HepG2 (cell line): ENCODE results near the gene ZFP36L2. TPM values are rescaled to one million over a fixed set of nuclear protein-coding genes. Genes with fewer than 3 reads are reported as not detected.
A peak's percentile ranks its signal among the peaks of the same experiment; 100 is the strongest.

Experiments used
- ATAC-seq: fragments of 200-7000 bp; cut with Tn5 transposase; 3 replicates; pipeline ENCODE4 v1.9.1; 2020; ENCODE audit warnings: mild to moderate bottlenecking, moderate library complexity
- BruUV-seq: library from RNA; stranded (reverse); fragments of 400-500 nt; replicated peaks from 2 replicates; lab custom pipeline; 2021; lab: Mats Ljungman, UMichigan
- CTCF ChIA-PET: fragments of 300-600 bp; formaldehyde crosslinking; extraction: SDS; loops from one replicate; lab custom pipeline; 2021; ENCODE audit warnings: low total read pairs, inconsistent platforms, low intra/inter-chr PET ratio; lab: Yijun Ruan, JAX
- POLR2A ChIA-PET: fragments of 350-600 bp; sonication (Branson Sonifier 250); formaldehyde crosslinking; loops from one replicate; lab custom pipeline; 2020; ENCODE audit warnings: antibody characterized with exemption, inconsistent platforms; lab: Yijun Ruan, JAX
- DNase-seq: peaks from one replicate; pipeline ENCODE4 v3.0.0-alpha.2; 2015; ENCODE audit warnings: low spot score
- FAIRE-seq: peaks from 3 replicates; lab custom pipeline; 2011; peaks lifted over from hg19 to GRCh38; lab: Jason Lieb, UNC
- H2AFZ ChIP-seq: one replicate; pipeline ENCODE4 v1.6.1; 2011; ENCODE audit warnings: low read length, inconsistent platforms
- H3K27ac ChIP-seq: fragments of 300-600 bp; 3 replicates; pipeline ENCODE4 v1.8.0; 2011; ENCODE audit warnings: mixed run types, mild to moderate bottlenecking, mixed read lengths, low read length, inconsistent platforms; ENCODE audit not compliant: insufficient read depth; ENCODE audit errors: extremely low read length
- H3K27me3 ChIP-seq, 2 experiments: fragments of 200-600 bp in 1 of 2; 2 replicates in 1 of 2; 3 replicates in 1 of 2; pipeline versions ENCODE4 v1.6.0 to v1.8.0; 2011; ENCODE audit warnings: low read length in 2 of 2, mild to moderate bottlenecking in 2 of 2, moderate library complexity in 2 of 2, inconsistent platforms in 1 of 2; ENCODE audit not compliant: insufficient read depth in 2 of 2, control insufficient read depth in 1 of 2
- H3K36me3 ChIP-seq, 2 experiments: fragments of 200-600 bp in 1 of 2; replicated peaks in 1 of 2; 2 replicates in 1 of 2; 3 replicates in 1 of 2; pipeline versions ENCODE4 v1.5.1 to v1.8.0; 2011; ENCODE audit warnings: low read length in 2 of 2, inconsistent platforms in 1 of 2; ENCODE audit not compliant: insufficient read depth in 2 of 2, control insufficient read depth in 1 of 2
- H3K4me1 ChIP-seq: 2 replicates; pipeline ENCODE4 v1.5.1; 2012; ENCODE audit warnings: low read length, inconsistent platforms; ENCODE audit not compliant: insufficient read depth
- H3K4me2 ChIP-seq: 2 replicates; pipeline ENCODE4 v1.6.0; 2011; ENCODE audit warnings: low read depth, low read length, inconsistent platforms
- H3K4me3 ChIP-seq, 3 experiments: fragments of 200-600 bp in 1 of 3; sonication (generic), shearing (Covaris generic) in 1 of 3; replicated peaks in 1 of 3; 2 replicates each; pipeline ENCODE4 v1.5.1; 2011 to 2016; ENCODE audit warnings: low read length in 3 of 3, inconsistent platforms in 2 of 3, low read depth in 2 of 3, mild to moderate bottlenecking in 2 of 3, control low read depth in 1 of 3, mixed read lengths in 1 of 3; ENCODE audit not compliant: insufficient read depth in 1 of 3
- H3K79me2 ChIP-seq: one replicate; pipeline ENCODE4 v1.6.1; 2011; ENCODE audit warnings: low read length, inconsistent platforms; ENCODE audit not compliant: insufficient read depth
- H3K9ac ChIP-seq: 2 replicates; pipeline ENCODE4 v1.6.0; 2011; ENCODE audit warnings: mild to moderate bottlenecking, low read depth, low read length, inconsistent platforms; ENCODE audit not compliant: insufficient read depth
- H3K9me3 ChIP-seq: 2 replicates; pipeline ENCODE4 v1.5.1; 2012; ENCODE audit warnings: mild to moderate bottlenecking, low read length
- H4K20me1 ChIP-seq: 2 replicates; pipeline ENCODE4 v1.6.0; 2011; ENCODE audit warnings: inconsistent platforms, mild to moderate bottlenecking, low read length, moderate library complexity; ENCODE audit not compliant: insufficient read depth
- BHLHE40 ChIP-seq: IDR thresholded peaks from 2 replicates; pipeline ENCODE4 v1.6.1; 2011; ENCODE audit warnings: low read length, improper control_type of control experiment
- CBX1 ChIP-seq: IDR thresholded peaks from one replicate; pipeline ENCODE4 v1.6.1; 2016; ENCODE audit warnings: antibody characterized with exemption, low read depth
- CHD2 ChIP-seq: IDR thresholded peaks from 2 replicates; pipeline ENCODE4 v1.6.1; 2011; ENCODE audit warnings: low read depth, low read length, improper control_type of control experiment
- FOXP1 ChIP-seq, 2 experiments: fragments of 450-650 bp in 1 of 2; IDR thresholded peaks; 2 replicates each; pipeline ENCODE4 v1.6.1; 2017 to 2018; ENCODE audit warnings: antibody characterized with exemption in 1 of 2
- GFI1 ChIP-seq: sonication (generic); formaldehyde crosslinking; IDR thresholded peaks from 2 replicates; pipeline ENCODE4 v1.5.0; 2020; ENCODE audit warnings: missing genetic modification reagents, mild to moderate bottlenecking, borderline replicate concordance
- HOXA3 ChIP-seq: sonication (generic); formaldehyde crosslinking; IDR thresholded peaks from 2 replicates; pipeline ENCODE4 v1.5.0; 2020; ENCODE audit warnings: missing genetic modification reagents
- NFE2L1 ChIP-seq: sonication (generic); formaldehyde crosslinking; IDR thresholded peaks from 2 replicates; pipeline ENCODE4 v1.4.0; 2020; ENCODE audit warnings: missing genetic modification reagents, mild to moderate bottlenecking, borderline replicate concordance
- ZC3H4 ChIP-seq: sonication (generic); formaldehyde crosslinking; IDR thresholded peaks from 2 replicates; pipeline ENCODE4 v1.4.0; 2020; ENCODE audit warnings: missing genetic modification reagents, borderline replicate concordance
- ZNF230 ChIP-seq: sonication (generic); formaldehyde crosslinking; IDR thresholded peaks from 2 replicates; pipeline ENCODE4 v1.4.0; 2020; ENCODE audit warnings: mild to moderate bottlenecking, missing genetic modification reagents
- WGBS: methylation state at CpG from one replicate; pipeline ENCODE4 v1.1.6; 2017; ENCODE audit warnings: low lambda C conversion rate; 5-methylcytosine and 5-hydroxymethylcytosine counted together
- in situ Hi-C: cut with HindIII; loops from 2 replicates; pipeline ENCODE4 v1.10.0; 2017; ENCODE audit warnings: low pct_unique_long_range_greater_than_20kb; ENCODE audit not compliant: extremely low pct_ligation_motif_present
- intact Hi-C: fragments of 100-400 bp; cut with micrococcal nuclease; formaldehyde crosslinking; loops from one replicate; pipeline ENCODE4 v1.10.0; 2022; ENCODE audit not compliant: unreplicated experiment
- polyA plus RNA-seq, 8 experiments: library from polyadenylated mRNA; depleted of rRNA in 3 of 8; stranded (reverse) in 7 of 8; unstranded in 1 of 8; fragments of >200 nt; fragmentation: Illumina TruSeq in 4 of 8; extraction: Trizol in 4 of 8; gene quantifications; 2 replicates each; pipeline versions ENCODE4 v1.2.1 to v1.2.3, GENCODE V29; 2011 to 2016; ENCODE audit warnings: low read depth in 4 of 8, missing spikeins in 1 of 8, mixed read lengths in 1 of 8; ENCODE audit not compliant: insufficient read depth in 1 of 8
- total RNA-seq, 5 experiments: library from RNA; depleted of rRNA; stranded (reverse); fragments of >200 nt; fragmentation: Illumina TruSeq; extraction: Trizol; gene quantifications; 2 replicates each; pipeline ENCODE4 v1.2.3, GENCODE V29; 2016; ENCODE audit warnings: low read depth in 1 of 5
- TF ChIP-seq, protein P1 (sequence below): sonication (generic); formaldehyde crosslinking; IDR thresholded peaks from 2 replicates; pipeline ENCODE4 v1.4.0; 2020; ENCODE audit warnings: missing genetic modification reagents, borderline replicate concordance
- TF ChIP-seq, protein P2 (sequence below): sonication (generic); formaldehyde crosslinking; IDR thresholded peaks from 2 replicates; pipeline ENCODE4; 2020; ENCODE audit warnings: missing genetic modification reagents, mild to moderate bottlenecking, borderline replicate concordance
- TF ChIP-seq, protein P3 (sequence below): sonication (generic); formaldehyde crosslinking; IDR thresholded peaks from 2 replicates; pipeline ENCODE4 v1.8.0; 2022; ENCODE audit warnings: missing genetic modification reagents, low read depth, mild to moderate bottlenecking, borderline replicate concordance
- TF ChIP-seq, protein P4 (sequence below): sonication (generic); formaldehyde crosslinking; IDR thresholded peaks from 2 replicates; pipeline ENCODE4 v1.8.0; 2022; ENCODE audit warnings: missing genetic modification reagents, mild to moderate bottlenecking, borderline replicate concordance

The ZFP36L2 gene
- total and polyA plus RNA-seq, 2 of the 13 experiments (the other 11 are each of a cell fraction or from before 2014, with no cell fraction given): 11.2 to 21.8 TPM

DNA sequence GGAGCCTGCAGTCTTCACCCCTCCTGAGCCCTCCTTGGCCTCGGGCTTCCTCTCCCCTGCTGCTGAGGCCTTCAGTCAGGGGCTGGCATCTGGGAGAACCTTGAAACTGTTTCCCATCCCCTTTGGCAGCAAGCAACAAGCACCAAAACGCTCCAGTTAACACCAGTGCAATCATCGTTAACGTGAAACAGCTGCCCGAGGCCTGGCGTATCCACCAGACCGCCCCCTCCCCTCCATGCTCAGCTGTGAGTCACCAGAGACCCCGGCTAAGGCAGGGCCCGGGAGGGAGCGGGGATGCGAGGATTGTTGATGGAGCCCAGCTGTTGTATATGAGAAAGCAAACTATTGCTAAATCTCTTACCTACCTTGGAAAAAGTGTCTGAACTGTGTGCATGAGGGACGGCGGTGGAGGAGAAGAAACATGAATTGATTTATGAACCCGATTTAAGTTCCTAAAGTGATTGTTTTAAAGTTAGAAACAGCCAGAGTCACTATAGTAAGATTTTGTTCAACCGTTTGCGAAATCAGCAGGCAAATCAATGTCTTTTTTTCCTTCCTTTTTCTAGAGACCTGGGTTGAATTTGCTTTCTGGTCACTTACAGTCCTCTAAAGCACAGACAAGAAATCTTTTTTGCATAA is 5.2 kb downstream of the ZFP36L2 start:
- Histone ChIP-seq H3K36me3 (peaks cover 3 to 10% of the 10 kb centered on the region in 2 experiments; a peak in 4 of 5 replicates), H3K79me2 (peaks cover 55% of the 10 kb centered on the region), H3K4me1 (peaks cover 53% of the 10 kb centered on the region), H3K27me3 (no peaks in the 10 kb centered on the region; a peak in 1 of 5 replicates), H4K20me1 (peaks cover 39% of the 10 kb centered on the region), H3K9me3 (no peaks in the 10 kb centered on the region), H3K4me2 (peak overlapping the region; percentile 99), H3K27ac (peak overlapping the region; percentile 89), H2AFZ (no peak overlapping the region), H3K4me3 (peak overlapping the region; percentile 80 to 97 (median 89)), H3K9ac (peak overlapping the region; percentile 80)
- no TSS peak for BruUV-seq
- DNase-seq (no peak), FAIRE-seq (peak; percentile 4), ATAC-seq (peak; percentile 3)
- POLR2A ChIA-PET: interaction anchor here (0.8 to 13.7 kb wide), 35 partner anchors 10 to 411 kb away, joined by 3 to 324 read pairs (median 5); partner anchors contain the start of gene THADA
- in situ Hi-C loops: loop anchor here (10.0 kb wide), 1 partner anchor 56 kb away; no protein-coding TSS in a partner anchor
- intact Hi-C loops: loop anchor here (1.0 to 2.0 kb wide), 2 partner anchors 53 to 242 kb away; no protein-coding TSS in a partner anchor
- WGBS: 2% methylated on average over 16 of the region's 16 CpGs
- CTCF ChIA-PET: no interaction called here
- TF ChIP-seq, protein P1, sequence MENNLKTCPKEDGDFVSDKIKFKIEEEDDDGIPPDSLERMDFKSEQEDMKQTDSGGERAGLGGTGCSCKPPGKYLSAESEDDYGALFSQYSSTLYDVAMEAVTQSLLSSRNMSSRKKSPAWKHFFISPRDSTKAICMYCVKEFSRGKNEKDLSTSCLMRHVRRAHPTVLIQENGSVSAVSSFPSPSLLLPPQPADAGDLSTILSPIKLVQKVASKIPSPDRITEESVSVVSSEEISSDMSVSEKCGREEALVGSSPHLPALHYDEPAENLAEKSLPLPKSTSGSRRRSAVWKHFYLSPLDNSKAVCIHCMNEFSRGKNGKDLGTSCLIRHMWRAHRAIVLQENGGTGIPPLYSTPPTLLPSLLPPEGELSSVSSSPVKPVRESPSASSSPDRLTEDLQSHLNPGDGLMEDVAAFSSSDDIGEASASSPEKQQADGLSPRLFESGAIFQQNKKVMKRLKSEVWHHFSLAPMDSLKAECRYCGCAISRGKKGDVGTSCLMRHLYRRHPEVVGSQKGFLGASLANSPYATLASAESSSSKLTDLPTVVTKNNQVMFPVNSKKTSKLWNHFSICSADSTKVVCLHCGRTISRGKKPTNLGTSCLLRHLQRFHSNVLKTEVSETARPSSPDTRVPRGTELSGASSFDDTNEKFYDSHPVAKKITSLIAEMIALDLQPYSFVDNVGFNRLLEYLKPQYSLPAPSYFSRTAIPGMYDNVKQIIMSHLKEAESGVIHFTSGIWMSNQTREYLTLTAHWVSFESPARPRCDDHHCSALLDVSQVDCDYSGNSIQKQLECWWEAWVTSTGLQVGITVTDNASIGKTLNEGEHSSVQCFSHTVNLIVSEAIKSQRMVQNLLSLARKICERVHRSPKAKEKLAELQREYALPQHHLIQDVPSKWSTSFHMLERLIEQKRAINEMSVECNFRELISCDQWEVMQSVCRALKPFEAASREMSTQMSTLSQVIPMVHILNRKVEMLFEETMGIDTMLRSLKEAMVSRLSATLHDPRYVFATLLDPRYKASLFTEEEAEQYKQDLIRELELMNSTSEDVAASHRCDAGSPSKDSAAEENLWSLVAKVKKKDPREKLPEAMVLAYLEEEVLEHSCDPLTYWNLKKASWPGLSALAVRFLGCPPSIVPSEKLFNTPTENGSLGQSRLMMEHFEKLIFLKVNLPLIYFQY (CRISPR knock-in tag): no peak
- TF ChIP-seq CBX1 (peak; percentile 12), NFE2L1 (no peak), ZNF230 (CRISPR knock-in tag) (0 out of 2 replicates have a peak, but pooled peaks have one; percentile 54), GFI1 (CRISPR knock-in tag) (peak; percentile 4; the same call in 1 of the 2 replicates), CHD2 (no peak), HOXA3 (peak; percentile 46; the same call in 1 of the 2 replicates), FOXP1 (IDR thresholded peaks at IDR 0.05) (peak; percentile 63; the same call in 1 of the 2 replicates), FOXP1 (CRISPR knock-in tag; IDR thresholded peaks at IDR 0.05) (peak; percentile 13; the same call in 1 of the 2 replicates), BHLHE40 (no peak), ZC3H4 (CRISPR knock-in tag) (peak; percentile 68; the same call in 1 of the 2 replicates)
- TF ChIP-seq, protein P2, sequence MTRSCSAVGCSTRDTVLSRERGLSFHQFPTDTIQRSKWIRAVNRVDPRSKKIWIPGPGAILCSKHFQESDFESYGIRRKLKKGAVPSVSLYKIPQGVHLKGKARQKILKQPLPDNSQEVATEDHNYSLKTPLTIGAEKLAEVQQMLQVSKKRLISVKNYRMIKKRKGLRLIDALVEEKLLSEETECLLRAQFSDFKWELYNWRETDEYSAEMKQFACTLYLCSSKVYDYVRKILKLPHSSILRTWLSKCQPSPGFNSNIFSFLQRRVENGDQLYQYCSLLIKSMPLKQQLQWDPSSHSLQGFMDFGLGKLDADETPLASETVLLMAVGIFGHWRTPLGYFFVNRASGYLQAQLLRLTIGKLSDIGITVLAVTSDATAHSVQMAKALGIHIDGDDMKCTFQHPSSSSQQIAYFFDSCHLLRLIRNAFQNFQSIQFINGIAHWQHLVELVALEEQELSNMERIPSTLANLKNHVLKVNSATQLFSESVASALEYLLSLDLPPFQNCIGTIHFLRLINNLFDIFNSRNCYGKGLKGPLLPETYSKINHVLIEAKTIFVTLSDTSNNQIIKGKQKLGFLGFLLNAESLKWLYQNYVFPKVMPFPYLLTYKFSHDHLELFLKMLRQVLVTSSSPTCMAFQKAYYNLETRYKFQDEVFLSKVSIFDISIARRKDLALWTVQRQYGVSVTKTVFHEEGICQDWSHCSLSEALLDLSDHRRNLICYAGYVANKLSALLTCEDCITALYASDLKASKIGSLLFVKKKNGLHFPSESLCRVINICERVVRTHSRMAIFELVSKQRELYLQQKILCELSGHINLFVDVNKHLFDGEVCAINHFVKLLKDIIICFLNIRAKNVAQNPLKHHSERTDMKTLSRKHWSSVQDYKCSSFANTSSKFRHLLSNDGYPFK (CRISPR knock-in tag): no peak
- TF ChIP-seq, protein P3, sequence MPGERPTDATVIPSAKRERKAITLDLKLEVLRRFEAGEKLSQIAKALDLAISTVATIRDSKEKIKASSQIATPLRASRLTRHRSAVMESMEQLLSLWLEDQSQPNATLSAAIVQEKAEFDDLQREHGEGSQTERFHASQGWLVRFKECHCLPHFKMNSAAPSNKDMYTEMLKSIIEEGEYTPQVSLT (CRISPR knock-in tag): 0 out of 2 replicates have a peak, but pooled peaks have one; percentile 32
- TF ChIP-seq, protein P4, sequence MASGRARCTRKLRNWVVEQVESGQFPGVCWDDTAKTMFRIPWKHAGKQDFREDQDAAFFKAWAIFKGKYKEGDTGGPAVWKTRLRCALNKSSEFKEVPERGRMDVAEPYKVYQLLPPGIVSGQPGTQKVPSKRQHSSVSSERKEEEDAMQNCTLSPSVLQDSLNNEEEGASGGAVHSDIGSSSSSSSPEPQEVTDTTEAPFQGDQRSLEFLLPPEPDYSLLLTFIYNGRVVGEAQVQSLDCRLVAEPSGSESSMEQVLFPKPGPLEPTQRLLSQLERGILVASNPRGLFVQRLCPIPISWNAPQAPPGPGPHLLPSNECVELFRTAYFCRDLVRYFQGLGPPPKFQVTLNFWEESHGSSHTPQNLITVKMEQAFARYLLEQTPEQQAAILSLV (CRISPR knock-in tag): no peak
